Astrocyte of the cerebellum (primary cell): ENCODE results near the gene CCNQ.
A peak's percentile ranks its signal among the peaks of the same experiment; 100 is the strongest.

ENCODE experiments used
- DNase-seq: peaks from one replicate; pipeline ENCODE4 v3.0.0-alpha.2; 2011; ENCODE audit warnings: low read depth
- H3K4me3 ChIP-seq: 2 replicates; pipeline ENCODE4 v1.5.1; 2011; ENCODE audit warnings: mild to moderate bottlenecking, low read depth, low read length, moderate library complexity
- in situ Hi-C: cut with HindIII; loops from 2 replicates; pipeline ENCODE4 v1.10.0; 2017; ENCODE audit warnings: low sequenced_read_pairs
- TF ChIP-seq, protein P1 (sequence below): IDR thresholded peaks from 2 replicates; pipeline ENCODE4 v1.5.1; 2012; ENCODE audit warnings: low read length, low read depth, moderate library complexity, mild to moderate bottlenecking; ENCODE audit errors: missing control alignments

The CCNQ gene

DNA sequence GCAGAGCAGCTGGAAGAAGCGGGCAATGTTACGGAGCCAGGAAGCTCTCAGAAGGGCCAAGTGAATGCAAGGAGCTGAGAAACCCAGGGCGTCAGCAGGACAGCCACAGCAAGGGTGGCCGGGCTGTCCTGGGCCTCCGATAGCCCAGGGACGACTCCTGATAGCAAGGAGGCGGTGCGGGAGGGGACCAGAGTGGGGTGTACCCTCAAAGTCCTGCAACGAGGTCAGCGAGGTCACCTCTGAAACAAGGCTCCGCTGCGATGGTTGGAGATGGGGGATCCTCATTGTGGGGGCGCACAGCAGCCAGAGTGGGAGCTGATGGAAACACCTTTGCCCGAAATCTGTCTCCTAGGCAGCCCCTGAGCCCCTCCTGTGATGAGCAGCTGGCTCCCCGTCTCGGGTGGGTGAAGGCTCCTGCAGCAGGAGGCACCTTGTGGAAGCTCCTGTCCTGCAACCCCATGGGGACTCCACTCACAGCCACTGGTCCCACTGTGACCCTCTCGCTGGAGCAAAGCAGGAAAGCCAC, 4.3 kb upstream of the CCNQ start:
- H3K4me3 ChIP-seq = no peak overlapping the region
- TF ChIP-seq, protein P1, sequence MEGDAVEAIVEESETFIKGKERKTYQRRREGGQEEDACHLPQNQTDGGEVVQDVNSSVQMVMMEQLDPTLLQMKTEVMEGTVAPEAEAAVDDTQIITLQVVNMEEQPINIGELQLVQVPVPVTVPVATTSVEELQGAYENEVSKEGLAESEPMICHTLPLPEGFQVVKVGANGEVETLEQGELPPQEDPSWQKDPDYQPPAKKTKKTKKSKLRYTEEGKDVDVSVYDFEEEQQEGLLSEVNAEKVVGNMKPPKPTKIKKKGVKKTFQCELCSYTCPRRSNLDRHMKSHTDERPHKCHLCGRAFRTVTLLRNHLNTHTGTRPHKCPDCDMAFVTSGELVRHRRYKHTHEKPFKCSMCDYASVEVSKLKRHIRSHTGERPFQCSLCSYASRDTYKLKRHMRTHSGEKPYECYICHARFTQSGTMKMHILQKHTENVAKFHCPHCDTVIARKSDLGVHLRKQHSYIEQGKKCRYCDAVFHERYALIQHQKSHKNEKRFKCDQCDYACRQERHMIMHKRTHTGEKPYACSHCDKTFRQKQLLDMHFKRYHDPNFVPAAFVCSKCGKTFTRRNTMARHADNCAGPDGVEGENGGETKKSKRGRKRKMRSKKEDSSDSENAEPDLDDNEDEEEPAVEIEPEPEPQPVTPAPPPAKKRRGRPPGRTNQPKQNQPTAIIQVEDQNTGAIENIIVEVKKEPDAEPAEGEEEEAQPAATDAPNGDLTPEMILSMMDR = no peak
- no peak for DNase-seq
- in situ Hi-C loops = no loop called here

DNA sequence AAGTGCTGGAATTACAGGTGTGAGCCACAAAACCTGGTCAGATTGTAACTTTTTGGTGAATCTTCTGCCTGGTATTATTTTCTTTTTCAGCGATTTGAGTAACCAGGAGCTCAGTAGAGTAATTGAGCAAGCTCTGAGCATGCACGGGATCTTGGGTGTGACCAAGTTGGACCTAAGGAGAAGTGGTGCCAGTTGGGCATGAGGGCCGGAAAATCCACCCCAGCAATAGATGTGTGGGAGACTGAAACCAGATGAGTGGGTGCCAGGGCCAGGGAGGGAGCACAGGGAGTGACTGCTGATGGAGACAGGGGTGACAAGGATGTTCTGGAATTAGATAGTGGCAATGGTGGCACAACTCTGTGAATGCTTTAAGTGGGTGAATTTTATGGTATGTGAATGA, 3.7 kb upstream of the CCNQ start:
- TF ChIP-seq, protein P1 = no peak
- no peak overlapping the region for H3K4me3 ChIP-seq
- no peak for DNase-seq
- in situ Hi-C loops = no loop called here

DNA sequence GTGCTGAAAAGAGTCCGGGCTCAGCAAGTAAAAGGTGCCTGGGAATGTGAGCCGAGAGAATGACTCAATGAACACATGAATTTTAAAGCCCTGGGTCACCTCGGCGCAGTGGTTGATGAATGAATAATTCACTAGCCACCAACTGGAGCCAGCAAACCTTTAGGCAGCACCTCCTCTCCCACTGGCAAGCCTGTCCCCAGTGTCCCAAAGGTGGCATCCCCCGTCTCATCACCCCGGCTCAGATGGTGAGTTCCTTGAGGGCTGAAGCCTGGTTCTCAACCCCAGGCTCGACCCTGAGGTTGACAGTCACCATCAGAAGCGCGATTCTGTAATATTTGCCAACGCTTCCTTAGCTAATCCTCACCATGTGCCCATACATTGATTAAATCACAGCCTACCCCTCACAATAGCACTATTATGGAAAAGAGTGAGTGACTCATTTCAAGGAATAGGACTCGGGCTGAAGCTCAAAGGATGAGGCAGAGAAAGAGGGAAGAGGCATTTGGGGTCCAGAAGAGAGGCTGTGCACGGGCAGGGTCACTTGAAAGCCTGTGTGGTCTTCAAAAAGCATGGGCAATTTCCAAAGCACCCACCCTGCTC, 2.7 kb upstream of the CCNQ start:
- TF ChIP-seq, protein P1 = no peak
- no peak overlapping the region for H3K4me3 ChIP-seq
- DNase-seq = no peak
- in situ Hi-C loops = no loop called here

DNA sequence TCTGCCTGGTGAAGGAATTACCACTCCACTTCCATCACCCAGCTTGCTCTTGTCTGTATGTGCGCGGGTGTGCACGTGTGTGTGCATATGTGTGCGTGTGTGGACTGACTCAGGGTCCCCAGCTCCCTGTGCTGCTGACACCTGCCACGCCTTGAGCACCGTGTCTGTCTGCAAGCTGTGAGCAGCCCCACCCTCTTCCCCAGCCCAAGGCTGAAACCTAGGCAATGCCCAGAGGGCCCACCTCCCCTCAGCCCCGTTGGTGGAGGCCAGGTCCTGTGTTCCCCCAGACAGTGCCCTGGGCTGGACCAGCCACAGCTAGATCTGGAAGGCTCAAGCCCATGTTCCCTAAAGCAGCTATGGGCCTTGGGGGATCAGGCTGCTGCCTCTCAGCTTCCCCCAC, 2.0 kb upstream of the CCNQ start:
- H3K4me3 ChIP-seq = no peak overlapping the region
- no peak for DNase-seq
- TF ChIP-seq, protein P1 = no peak
- in situ Hi-C loops = no loop called here

DNA sequence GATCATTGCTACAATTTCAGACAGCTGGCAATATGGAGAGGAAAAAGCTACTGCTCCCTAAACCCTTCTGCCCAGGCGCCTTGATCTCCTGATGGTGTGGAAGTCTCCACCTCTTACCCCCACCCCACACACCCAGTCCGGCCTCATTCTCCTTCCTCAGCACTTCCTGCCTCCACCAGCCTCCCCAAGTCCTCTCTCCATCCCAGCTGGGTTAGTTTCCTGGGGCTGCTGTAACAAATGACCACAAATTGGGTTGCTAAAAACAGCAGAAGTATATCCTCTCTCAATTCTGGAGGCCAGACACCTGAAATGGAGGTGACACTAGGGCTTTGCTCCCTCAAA, 1.1 kb upstream of the CCNQ start:
- H3K4me3 ChIP-seq = peak overlapping the region; percentile 63
- in situ Hi-C loops = no loop called here
- TF ChIP-seq, protein P1 = no peak
- no peak for DNase-seq

DNA sequence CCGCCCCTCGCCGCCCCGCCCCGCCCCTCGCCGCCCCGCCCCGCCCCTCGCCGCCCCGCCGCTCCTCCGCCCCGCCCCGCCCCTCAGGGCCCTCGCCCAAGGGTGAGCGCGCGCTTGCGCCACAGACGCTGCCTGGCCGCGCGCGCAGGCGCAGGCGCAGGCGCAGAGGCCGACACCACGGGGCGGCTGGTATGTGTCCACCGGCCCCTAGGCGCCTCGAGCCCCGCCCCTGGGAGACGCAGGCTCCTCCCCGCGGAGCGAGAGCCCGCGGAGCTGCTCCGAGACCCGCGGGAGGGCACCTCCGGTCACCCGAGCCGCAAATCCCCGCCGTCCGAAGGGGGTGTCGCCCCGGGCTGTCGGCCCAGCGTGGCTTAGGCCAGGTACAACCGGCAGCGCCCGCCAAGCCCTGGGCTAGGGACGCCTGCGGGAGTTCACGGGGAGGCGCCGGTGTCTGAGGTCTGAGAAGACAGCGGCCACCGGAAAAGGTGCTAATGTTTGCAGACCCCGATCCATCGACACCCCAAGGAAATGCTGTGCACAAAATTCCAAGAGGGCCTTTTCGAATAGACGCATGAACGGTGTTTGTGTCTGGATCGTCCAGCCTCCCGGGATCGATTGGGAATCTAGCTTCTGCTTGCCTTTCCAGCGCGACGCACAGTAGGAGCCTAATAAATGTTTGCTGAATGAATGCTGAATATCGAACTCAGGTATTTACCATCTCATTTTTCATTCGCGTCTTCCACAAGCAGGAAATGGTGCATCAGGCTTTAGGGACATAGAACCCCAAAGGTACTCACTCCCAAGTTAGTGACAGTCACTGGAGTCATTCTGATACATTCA, 473 bp upstream of the CCNQ start:
- DNase-seq = peak; percentile 56
- TF ChIP-seq, protein P1 = no peak
- in situ Hi-C loops = no loop called here
- peak overlapping the region; percentile 63 for H3K4me3 ChIP-seq
